HG03565 (cell line): ENCODE results near the gene SYNGR3.
"Not testable (repeated sequence)": the region's sequence is repeated elsewhere in the genome, so short reads cannot be mapped to it uniquely, and the experiment has no call there.

Experiments
- ATAC-seq: cut with Tn5 transposase; IDR thresholded peaks from one replicate; pipeline ENCODE4 v1.9.1; 2021; ENCODE audit warnings: mild to moderate bottlenecking, moderate library complexity; ENCODE audit not compliant: unreplicated experiment

SYNGR3 gene

DNA sequence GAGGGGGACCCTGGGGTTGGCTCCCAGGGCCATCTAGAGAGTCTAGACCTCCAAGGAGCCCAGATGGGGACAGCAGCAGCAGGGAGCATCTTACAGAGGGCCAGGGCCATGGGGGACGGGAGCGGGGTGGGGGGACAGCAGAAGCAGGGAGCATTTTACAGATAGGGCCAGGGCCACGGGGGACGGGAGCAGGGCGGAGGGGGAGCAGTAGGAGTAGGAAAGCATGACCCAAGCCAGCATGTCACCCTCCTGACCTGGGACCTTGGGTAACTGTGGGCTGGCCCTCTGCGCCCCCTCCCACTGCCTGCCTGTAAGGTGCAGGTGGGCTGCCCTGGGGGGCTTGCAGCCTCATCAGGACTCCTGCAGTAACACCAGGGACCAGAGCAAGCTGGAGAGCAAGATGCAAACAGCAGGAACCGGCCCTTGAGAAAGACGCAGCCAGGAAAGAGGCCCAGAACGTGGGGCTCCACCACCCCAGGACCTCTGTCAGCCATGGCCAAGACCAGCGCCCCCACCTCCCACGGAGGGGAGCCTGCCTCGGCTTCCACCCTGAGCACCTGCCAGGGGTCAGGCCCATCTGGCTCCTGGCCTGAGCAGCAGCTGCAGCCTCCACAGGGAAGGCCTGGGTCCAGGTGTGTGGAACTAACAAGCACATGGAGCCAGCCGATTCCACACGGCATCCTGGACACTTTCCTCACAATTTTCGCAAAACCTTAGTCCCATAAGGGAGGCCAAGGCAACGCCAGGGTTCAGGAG lies 17.5 kb downstream of the SYNGR3 start:
- no peak for ATAC-seq

- no peak for ATAC-seq
Measured at GRCh38 chr16:2008009-2008526, 18.3 kb downstream of the SYNGR3 start.

- no peak for ATAC-seq
Measured at GRCh38 chr16:2008631-2009163, 18.9 kb downstream of the SYNGR3 start.

GRCh38 chr16:2009164-2009711 lies 19.5 kb downstream of the SYNGR3 start:
- peak; percentile 26 for ATAC-seq

- ATAC-seq = peak; percentile 74
Measured at GRCh38 chr16:2009791-2010510, 20.2 kb downstream of the SYNGR3 start, which contains the start of gene ZNF598. TSS of gene ZNF598 (minus strand) at chr16:2009821.

DNA sequence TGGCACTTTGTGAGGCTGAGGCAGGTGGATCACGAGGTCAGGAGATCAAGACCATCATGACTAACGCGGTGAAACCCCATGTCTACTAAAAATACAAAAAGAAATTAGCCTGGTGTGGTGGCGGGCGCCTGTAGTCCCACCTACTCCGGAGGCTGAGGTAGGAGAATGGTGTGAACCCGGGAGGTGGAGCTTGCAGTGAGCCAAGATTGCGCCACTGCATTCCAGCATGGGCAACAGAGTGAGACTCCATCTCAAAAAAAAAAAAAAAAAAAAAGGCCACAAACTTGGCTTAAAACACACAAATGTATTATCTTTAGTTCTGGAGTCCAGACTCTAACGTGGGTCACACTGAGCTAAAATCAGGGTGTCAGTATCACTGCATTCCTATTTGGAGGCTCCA lies 22.0 kb downstream of the SYNGR3 start:
- ATAC-seq = not testable (repeated sequence)

- ATAC-seq = no peak
Measured at GRCh38 chr16:2013527-2013926, 23.8 kb downstream of the SYNGR3 start.

DNA sequence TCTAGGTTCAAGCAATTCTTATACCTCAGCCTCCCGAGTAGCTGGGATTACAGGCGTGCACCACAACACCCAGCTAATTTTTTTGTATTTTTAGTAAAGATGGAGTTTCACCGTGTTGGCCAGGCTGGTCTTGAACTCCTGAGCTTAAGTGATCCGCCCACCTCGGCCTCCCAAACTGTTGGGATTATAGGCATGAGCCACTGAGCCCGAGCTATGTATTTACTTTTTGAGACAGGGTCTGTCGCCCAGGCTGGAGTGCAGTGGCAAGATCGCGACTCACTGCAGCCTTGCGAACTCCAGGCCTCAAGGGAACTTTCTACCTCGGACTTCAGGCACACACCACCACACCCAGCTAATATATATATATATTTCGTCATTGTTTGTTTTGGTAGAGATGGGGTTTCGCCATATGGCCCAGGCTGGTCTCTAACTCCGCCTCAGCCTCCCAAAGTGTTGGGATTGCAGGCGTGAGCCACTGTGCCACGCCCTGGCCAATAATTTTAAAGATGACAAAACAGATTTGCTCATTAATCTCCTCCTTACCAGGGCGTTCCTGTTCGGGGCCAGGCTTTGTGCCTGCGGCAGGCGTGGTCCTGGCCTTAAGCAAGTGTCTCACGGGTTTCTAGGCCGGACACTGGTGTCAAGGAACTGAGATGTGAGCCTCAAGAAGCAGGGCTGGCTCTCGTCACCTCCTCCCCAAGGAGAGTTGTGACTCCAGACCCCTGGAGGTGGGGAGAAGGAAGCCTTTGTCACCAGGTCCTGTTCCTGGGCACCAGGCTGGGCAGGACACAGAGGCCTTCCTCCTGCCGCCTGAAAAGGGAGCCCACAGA lies 25.6 kb downstream of the SYNGR3 start:
- ATAC-seq = no peak

GRCh38 chr16:2015947-2016208 lies 26.1 kb downstream of the SYNGR3 start:
- ATAC-seq = no peak

- no peak for ATAC-seq
Measured at GRCh38 chr16:2016407-2016922, 26.7 kb downstream of the SYNGR3 start.

GRCh38 chr16:2019518-2019920 lies 29.7 kb downstream of the SYNGR3 start, which contains the start of gene NPW:
TSS of gene NPW (plus strand) at chr16:2019785.
- no peak for ATAC-seq

- ATAC-seq = no peak
Measured at GRCh38 chr16:2019921-2020831, 30.4 kb downstream of the SYNGR3 start.

GRCh38 chr16:2022723-2023091 lies 32.9 kb downstream of the SYNGR3 start:
- ATAC-seq = no peak

DNA sequence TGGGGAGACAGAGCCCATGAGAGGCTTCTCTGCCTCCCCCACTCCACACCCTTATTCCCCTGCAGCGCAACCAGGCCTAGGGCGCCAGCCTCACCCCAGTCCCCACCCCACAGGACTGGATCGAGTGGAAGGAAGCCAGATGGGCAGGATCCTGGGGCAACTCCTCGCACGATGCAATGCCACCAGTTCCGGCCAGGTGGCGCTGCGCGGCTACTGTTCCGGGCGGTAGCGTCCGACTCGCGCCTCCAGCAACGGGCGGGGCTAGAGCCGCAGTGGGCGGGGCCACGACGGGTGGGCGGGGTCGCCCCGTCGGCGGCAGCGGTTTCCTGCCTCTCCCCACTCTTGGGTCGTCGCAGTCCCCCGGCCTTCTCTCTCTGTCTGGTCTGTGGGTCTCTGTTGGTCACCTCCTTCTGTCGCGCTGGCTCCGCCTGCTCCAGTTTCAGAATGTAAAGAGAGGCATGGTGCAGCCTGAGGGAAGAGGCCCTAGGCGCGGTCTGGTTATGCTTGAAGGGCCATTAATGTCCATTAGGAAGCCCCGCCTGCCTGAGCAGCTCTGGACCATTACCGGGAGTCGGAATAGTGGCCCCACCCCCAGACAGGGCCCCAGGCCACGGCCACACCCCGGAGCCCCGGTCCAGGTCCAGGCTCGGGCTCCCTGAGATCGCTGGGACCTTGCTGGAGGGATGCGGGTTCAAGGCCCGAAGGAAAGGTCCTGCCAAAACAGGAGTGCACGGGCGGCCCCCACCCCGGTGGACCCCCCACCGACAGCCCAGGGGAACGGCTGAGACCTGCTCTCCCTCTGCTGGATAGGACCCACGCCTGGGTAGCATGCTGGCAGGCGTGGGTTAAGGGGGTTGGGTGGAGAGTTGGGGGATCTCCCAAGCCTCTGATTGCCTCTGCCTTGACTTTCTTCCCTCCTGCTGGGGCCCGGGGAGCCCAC lies 33.6 kb downstream of the SYNGR3 start:
- peak; percentile 70 for ATAC-seq

- no peak for ATAC-seq
Measured at GRCh38 chr16:2024032-2024420, 34.3 kb downstream of the SYNGR3 start.

GRCh38 chr16:2025251-2025650 lies 35.5 kb downstream of the SYNGR3 start:
- no peak for ATAC-seq

DNA sequence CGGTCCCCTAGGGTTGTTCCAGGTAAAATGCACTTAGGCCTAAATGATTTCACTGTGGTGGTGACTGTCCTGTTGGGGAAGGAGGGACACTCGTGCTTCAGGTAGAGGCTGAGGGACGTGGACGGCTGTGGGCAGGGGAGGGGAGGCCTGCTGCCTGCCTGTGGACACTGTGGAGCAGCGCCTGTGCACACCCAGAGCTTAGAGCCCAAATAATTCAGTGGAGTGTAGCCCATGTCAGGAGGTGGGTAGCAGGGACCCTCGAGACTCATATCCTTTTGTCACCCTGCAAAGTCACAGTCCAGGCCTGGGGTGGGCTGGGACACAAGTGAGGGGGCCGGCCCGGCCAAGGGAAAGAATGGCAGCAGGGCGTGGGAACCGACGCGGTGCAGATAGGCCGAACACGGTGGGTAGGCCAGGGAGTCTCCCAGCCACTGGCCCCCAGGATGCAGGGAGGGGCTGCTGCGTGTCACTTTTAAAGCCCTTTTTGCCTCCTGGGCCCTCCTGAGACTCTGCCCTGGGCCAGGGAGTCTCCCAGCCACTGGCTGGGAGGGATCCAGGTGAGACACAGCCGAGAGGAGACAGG lies 36.2 kb downstream of the SYNGR3 start:
- no peak for ATAC-seq

GRCh38 chr16:2026461-2027023 lies 36.8 kb downstream of the SYNGR3 start, which contains the start of gene NHERF2:
TSS of gene NHERF2 (plus strand) at chr16:2026902. CDS start at chr16:2027006, 104 bp downstream.
- no peak for ATAC-seq
